B cell (primary cell): ENCODE results near the gene WASF3. TPM values are rescaled to one million over a fixed set of nuclear protein-coding genes. Genes with fewer than 3 reads are reported as not detected.

Source experiments
- ATAC-seq: fragments of 200-7000 bp; cut with Tn5 transposase; one replicate; pipeline ENCODE4 v1.10.0; 2021; ENCODE audit warnings: low read depth, mild to moderate bottlenecking, moderate number of reproducible peaks, moderate library complexity
- CTCF ChIA-PET: fragments of 350-600 bp; sonication (Branson Sonifier 250); formaldehyde crosslinking; loops from one replicate; lab custom pipeline; 2021; ENCODE audit warnings: antibody characterized with exemption, inconsistent platforms; lab: Charles Lee
- POLR2A ChIA-PET: fragments of 350-600 bp; sonication (Branson Sonifier 250); formaldehyde crosslinking; loops from one replicate; lab custom pipeline; 2021; ENCODE audit warnings: antibody characterized with exemption; lab: Charles Lee
- DNase-seq: peaks from one replicate; pipeline ENCODE4 v3.0.0; 2013
- H2AFZ ChIP-seq: 2 replicates; pipeline ENCODE4 v1.6.1; 2012; ENCODE audit warnings: mild to moderate bottlenecking, low read depth, low read length; ENCODE audit not compliant: insufficient read depth, poor library complexity, severe bottlenecking
- H3K27ac ChIP-seq, 2 donors: 1 replicate in 1 of 2; 2 replicates in 1 of 2; pipeline ENCODE4 v1.5.1; 2012 to 2013; ENCODE audit warnings: low read length in 2 of 2, mild to moderate bottlenecking in 2 of 2, moderate library complexity in 1 of 2
- H3K27me3 ChIP-seq, 4 experiments: fragments of 200-600 bp in 1 of 4; sonication (generic) in 1 of 4; replicated peaks in 1 of 4; 1 replicate in 2 of 4; 2 replicates in 2 of 4; pipeline versions ENCODE4 v1.6.1 to v1.7.0; 2013 to 2016; ENCODE audit warnings: low read length in 3 of 4, mild to moderate bottlenecking in 2 of 4, mixed read lengths in 1 of 4, moderate library complexity in 1 of 4; ENCODE audit not compliant: insufficient read depth in 4 of 4, control insufficient read depth in 3 of 4; ENCODE audit errors: control extremely low read depth in 1 of 4
- H3K36me3 ChIP-seq, 2 experiments: replicated peaks in 1 of 2; 1 replicate in 1 of 2; 2 replicates in 1 of 2; pipeline versions ENCODE4 v1.6.1 to v1.7.1; 2013; ENCODE audit warnings: low read length in 1 of 2; ENCODE audit not compliant: insufficient read depth in 2 of 2, control insufficient read depth in 1 of 2; ENCODE audit errors: control extremely low read depth in 1 of 2, extremely low read depth in 1 of 2
- H3K4me1 ChIP-seq, 2 donors: fragments of 200-600 bp in 1 of 2; sonication (generic) in 1 of 2; 1 replicate in 1 of 2; 2 replicates in 1 of 2; pipeline versions ENCODE4 v1.5.1 to v1.6.1; 2013 to 2017; ENCODE audit warnings: low read length in 2 of 2; ENCODE audit not compliant: control insufficient read depth in 2 of 2, insufficient read depth in 2 of 2
- H3K4me2 ChIP-seq: replicated peaks from 2 replicates; pipeline ENCODE3; 2012; ENCODE audit warnings: mild to moderate bottlenecking, low read depth, low read length; ENCODE audit not compliant: poor library complexity, severe bottlenecking
- H3K4me3 ChIP-seq, 5 experiments: fragments of 200-600 bp in 1 of 5; sonication (generic) in 1 of 5; 1 replicate in 3 of 5; 2 replicates in 2 of 5; pipeline versions ENCODE4 v1.5.1 to v1.7.0; 2011 to 2016; ENCODE audit warnings: low read length in 4 of 5, mild to moderate bottlenecking in 4 of 5, low read depth in 2 of 5, control low read depth in 1 of 5, moderate library complexity in 1 of 5; ENCODE audit not compliant: insufficient read depth in 1 of 5; ENCODE audit errors: control extremely low read depth in 1 of 5, extremely low read depth in 1 of 5
- H3K79me2 ChIP-seq: fragments of 200-600 bp; sonication (generic); one replicate; pipeline ENCODE4 v1.6.0; 2016; ENCODE audit warnings: low read length; ENCODE audit not compliant: control insufficient read depth, insufficient read depth
- H3K9ac ChIP-seq: fragments of 200-600 bp; sonication (generic); 2 replicates; pipeline ENCODE4 v1.6.1; 2017; ENCODE audit warnings: mild to moderate bottlenecking, low read length, moderate library complexity
- H3K9me3 ChIP-seq, 3 donors: one replicate each; pipeline versions ENCODE4 v1.6.1 to v1.7.1; 2013; ENCODE audit warnings: low read length in 2 of 3; ENCODE audit not compliant: control insufficient read depth in 2 of 3, insufficient read depth in 1 of 3; ENCODE audit errors: control extremely low read depth in 1 of 3
- H4K20me1 ChIP-seq: 2 replicates; pipeline ENCODE4 v1.6.0; 2012; ENCODE audit warnings: mild to moderate bottlenecking, low read length; ENCODE audit not compliant: insufficient read depth, control insufficient read depth, poor library complexity, severe bottlenecking
- H3K27ac Mint-ChIP-seq: one replicate; pipeline ENCODE4 v1.8.0; 2021; ENCODE audit warnings: mixed read lengths
- H3K27me3 Mint-ChIP-seq: one replicate; pipeline ENCODE4 v1.8.0; 2021; ENCODE audit warnings: mixed read lengths
- H3K4me1 Mint-ChIP-seq: one replicate; pipeline ENCODE4 v1.8.0; 2021; ENCODE audit warnings: mixed read lengths
- H3K4me3 Mint-ChIP-seq: one replicate; pipeline ENCODE4 v1.8.0; 2021; ENCODE audit warnings: mixed read lengths
- H3K9me3 Mint-ChIP-seq: one replicate; pipeline ENCODE4 v1.8.0; 2022; ENCODE audit warnings: mixed read lengths; ENCODE audit not compliant: insufficient read depth
- CTCF ChIP-seq: fragments of 200-600 bp; IDR thresholded peaks from one replicate; pipeline ENCODE4 v1.8.0; 2022; ENCODE audit warnings: antibody characterized with exemption, mild to moderate bottlenecking
- EZH2 ChIP-seq: IDR thresholded peaks from 2 replicates; pipeline ENCODE4 v1.6.1; 2012; ENCODE audit warnings: borderline replicate concordance, low read depth, mild to moderate bottlenecking, moderate library complexity, low read length; ENCODE audit not compliant: insufficient read depth, poor library complexity, severe bottlenecking
- WGBS: methylation state at CpG from one replicate; pipeline ENCODE4 v1.1.5; 2013; ENCODE audit warnings: missing lambda C conversion rate; ENCODE audit not compliant: insufficient coverage; 5-methylcytosine and 5-hydroxymethylcytosine counted together
- intact Hi-C: fragments of 100-400 bp; cut with micrococcal nuclease; formaldehyde crosslinking; loops from one replicate; pipeline ENCODE4 v1.10.0; 2022
- polyA plus RNA-seq: library from polyadenylated mRNA; depleted of rRNA; stranded (reverse); fragments of >200 nt; gene quantifications from 2 replicates; pipeline ENCODE4 v1.2.3, GENCODE V29; 2012
- total RNA-seq, 2 donors: library from RNA; stranded (reverse); fragments of 120-200 nt in 1 of 2; gene quantifications; 1 replicate in 1 of 2; 2 replicates in 1 of 2; pipeline versions ENCODE4 v1.2.3 to v1.2.4, GENCODE V29; 2013 to 2022

WASF3 gene
- total and polyA plus RNA-seq, 2 donors (not counting 1 experiment from before 2014, with no cell fraction given), result 0.18 to 0.89 TPM

DNA sequence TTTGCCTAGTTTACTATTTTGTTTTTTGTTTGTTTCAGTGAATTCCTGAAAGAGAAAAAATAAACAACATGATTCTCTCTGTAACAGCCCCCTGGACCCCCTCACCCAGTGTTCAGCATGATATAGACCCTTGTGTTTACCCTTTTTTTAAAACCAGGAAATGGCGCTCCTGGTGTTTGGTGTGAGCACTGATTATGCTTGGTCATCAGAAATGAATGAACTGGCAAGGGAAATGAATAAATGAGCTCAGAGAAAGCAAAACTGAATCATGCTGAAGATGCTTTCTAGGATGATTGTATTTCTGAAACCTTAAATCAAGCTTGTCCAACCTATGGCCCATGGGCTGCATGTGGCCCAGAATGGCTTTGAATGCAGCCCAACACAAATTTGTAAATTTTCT is 22.1 kb downstream of the WASF3 start:
- intact Hi-C loops, result no loop called here
- WGBS, result 88% methylated on average over 1 of the region's 1 CpG
- DNase-seq, result no peak
- H3K79me2 ChIP-seq, result no peaks in the 10 kb centered on the region
- H2AFZ ChIP-seq, result no peak overlapping the region
- no peak overlapping the region for H3K27ac ChIP-seq
- CTCF ChIA-PET, result no interaction called here
- H3K4me1 ChIP-seq, result no peaks in the 10 kb centered on the region
- Mint-ChIP-seq H3K27me3 (peaks cover 18% of the 10 kb centered on the region), H3K4me1 (no peaks in the 10 kb centered on the region), H3K9me3 (peaks cover 6% of the 10 kb centered on the region), H3K4me3 (no peak overlapping the region), H3K27ac (no peak overlapping the region)
- peaks cover 0 to 8% (median 2%) of the 10 kb centered on the region in 3 donors for H3K9me3 ChIP-seq
- H3K27me3 ChIP-seq, result peaks cover 0 to 7% (median 3%) of the 10 kb centered on the region in 4 experiments
- H3K4me2 ChIP-seq, result no peak overlapping the region
- no peaks in the 10 kb centered on the region for H4K20me1 ChIP-seq
- H3K4me3 ChIP-seq, result no peak overlapping the region
- no peak for TF ChIP-seq CTCF
- no peak for TF ChIP-seq EZH2
- no peaks in the 10 kb centered on the region for H3K36me3 ChIP-seq
- POLR2A ChIA-PET, result no interaction called here
- H3K9ac ChIP-seq, result no peak overlapping the region
- ATAC-seq, result no peak

DNA sequence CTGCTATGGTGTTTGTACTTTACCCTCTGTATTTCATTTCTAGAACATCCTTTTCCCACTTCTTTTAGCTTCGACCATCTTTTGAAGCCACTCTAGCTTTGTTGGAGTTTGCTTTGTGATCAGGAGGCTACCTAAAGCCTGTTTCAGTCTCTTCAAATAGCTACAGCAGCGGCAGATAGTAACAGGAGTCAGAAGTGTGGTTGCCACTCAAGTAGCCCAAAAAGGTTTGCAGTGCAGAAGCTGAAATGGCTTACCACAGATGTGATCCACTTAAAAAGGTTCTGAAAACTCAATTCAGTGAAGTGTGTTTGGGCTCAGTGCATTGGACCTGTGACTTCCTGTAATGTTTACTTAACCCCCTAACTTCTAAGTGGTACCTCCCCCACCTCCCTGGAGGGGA is 26.2 kb downstream of the WASF3 start:
- H3K27ac ChIP-seq, result no peak overlapping the region
- no peaks in the 10 kb centered on the region for H3K36me3 ChIP-seq
- no peaks in the 10 kb centered on the region for H3K4me1 ChIP-seq
- no peak for TF ChIP-seq CTCF
- TF ChIP-seq EZH2, result no peak
- no peak overlapping the region for H3K9ac ChIP-seq
- no peak overlapping the region for H3K4me3 ChIP-seq
- no peak for ATAC-seq
- no peak overlapping the region for H2AFZ ChIP-seq
- peaks cover 0 to 7% (median 3%) of the 10 kb centered on the region in 4 experiments for H3K27me3 ChIP-seq
- ChIA-PET POLR2A (no interaction called here), CTCF (no interaction called here)
- peaks cover 13% of the 10 kb centered on the region for H3K27me3 Mint-ChIP-seq
- no peak overlapping the region for H3K4me3 Mint-ChIP-seq
- no peak overlapping the region for H3K4me2 ChIP-seq
- DNase-seq, result no peak
- H3K4me1 Mint-ChIP-seq, result no peaks in the 10 kb centered on the region
- peaks cover 0 to 3% (median 2%) of the 10 kb centered on the region in 3 donors for H3K9me3 ChIP-seq
- no peaks in the 10 kb centered on the region for H4K20me1 ChIP-seq
- WGBS, result 100% methylated on average over 1 of the region's 2 CpGs
- H3K9me3 Mint-ChIP-seq, result no peaks in the 10 kb centered on the region
- intact Hi-C loops, result no loop called here
- no peaks in the 10 kb centered on the region for H3K79me2 ChIP-seq
- no peak overlapping the region for H3K27ac Mint-ChIP-seq
